Bronchial epithelial cell (primary cell): ENCODE data around the gene GMPPA. TPM values are rescaled to one million over a fixed set of nuclear protein-coding genes. Genes with fewer than 3 reads are reported as not detected.

Experiments used
- DNase-seq: peaks from one replicate; pipeline ENCODE4 v3.0.0-alpha.2; 2010; ENCODE audit warnings: low read depth
- FAIRE-seq: peaks from 2 replicates; lab custom pipeline; 2011; peaks lifted over from hg19 to GRCh38; lab: Jason Lieb, UNC
- H3K27me3 ChIP-seq: 2 replicates; pipeline ENCODE4 v1.5.1; 2011; ENCODE audit warnings: low read length; ENCODE audit not compliant: control insufficient read depth, insufficient read depth
- H3K36me3 ChIP-seq: 2 replicates; pipeline ENCODE4 v1.5.1; 2011; ENCODE audit warnings: low read length; ENCODE audit not compliant: control insufficient read depth, insufficient read depth
- H3K4me3 ChIP-seq: 2 replicates; pipeline ENCODE4 v1.5.1; 2011; ENCODE audit warnings: mild to moderate bottlenecking, low read depth, low read length, control low read depth
- CTCF ChIP-seq: IDR thresholded peaks from 2 replicates; pipeline ENCODE4 v1.5.1; 2011; ENCODE audit warnings: mild to moderate bottlenecking, moderate library complexity, low read length, control low read depth, inconsistent platforms; ENCODE audit not compliant: insufficient read depth, severe bottlenecking
- total RNA-seq: library from RNA; depleted of rRNA; stranded (reverse); fragments of >200 nt; gene quantifications from 2 replicates; pipeline ENCODE4 v1.2.1, GENCODE V29; 2014

The GMPPA gene
- total RNA-seq, 1 donor from 2014 or later: 49.0 TPM

DNA sequence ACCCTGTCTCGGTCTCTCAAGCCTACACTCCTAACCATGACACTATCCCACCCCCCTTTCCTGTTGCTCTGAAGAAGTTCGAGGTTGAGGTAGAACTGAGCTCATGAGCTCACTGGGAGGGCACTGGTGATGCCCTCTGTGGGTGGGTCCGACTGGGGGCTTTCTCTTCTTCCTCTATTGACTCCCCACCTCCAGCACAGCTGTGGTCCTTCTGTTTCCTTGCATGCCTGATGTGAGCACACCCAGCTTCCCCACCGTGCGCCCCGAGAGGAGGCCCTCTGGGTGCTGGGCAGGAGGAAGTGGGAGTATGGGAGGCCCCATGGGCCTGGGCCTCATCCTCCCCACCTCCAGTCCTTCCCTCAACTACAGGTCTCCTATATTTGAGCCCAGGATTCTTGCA, 43.1 kb upstream of the GMPPA start:
- Histone ChIP-seq H3K4me3 (no peak overlapping the region), H3K36me3 (no peaks in the 10 kb centered on the region), H3K27me3 (no peaks in the 10 kb centered on the region)
- no peak for TF ChIP-seq CTCF
- FAIRE-seq (no peak), DNase-seq (no peak)

DNA sequence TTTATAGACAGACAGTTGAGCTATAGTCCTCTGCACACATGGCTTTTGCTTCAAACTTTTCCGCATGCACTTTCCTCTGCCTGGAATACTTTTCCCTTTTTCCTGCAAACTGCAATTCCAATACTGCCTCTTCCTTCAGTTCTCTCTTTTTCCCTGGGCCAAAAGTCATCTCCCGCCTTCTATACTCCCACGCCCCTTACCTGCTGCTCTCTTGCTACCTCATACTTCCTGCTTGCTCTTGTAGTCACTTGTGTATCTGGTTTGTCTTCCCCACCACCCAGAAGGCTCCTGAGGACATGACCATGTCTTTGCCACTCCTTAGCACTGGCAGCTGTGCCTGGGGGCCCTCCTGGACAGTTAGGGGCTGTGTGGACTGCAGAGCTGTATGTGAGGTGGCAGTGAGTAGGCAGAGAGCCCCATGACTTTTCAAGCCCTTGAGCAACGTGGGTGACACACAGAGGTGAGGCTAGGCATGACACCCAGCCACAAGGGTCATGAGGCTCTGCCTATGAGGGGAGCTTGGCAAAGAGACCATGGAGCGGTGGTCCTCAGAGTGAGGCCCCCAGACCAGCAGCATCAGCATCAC, 40.8 kb upstream of the GMPPA start:
- Histone ChIP-seq H3K36me3 (peaks cover 1% of the 10 kb centered on the region), H3K4me3 (no peak overlapping the region), H3K27me3 (no peaks in the 10 kb centered on the region)
- DNase-seq (peak; percentile 65), FAIRE-seq (no peak)
- peak; percentile 13 for TF ChIP-seq CTCF

GRCh38 chr2:219458996-219459395, 39.7 kb upstream of the GMPPA start:
- no peak overlapping the region for H3K4me3 ChIP-seq
- H3K27me3 ChIP-seq: no peaks in the 10 kb centered on the region
- FAIRE-seq (no peak), DNase-seq (no peak)
- peaks cover 1% of the 10 kb centered on the region for H3K36me3 ChIP-seq
- TF ChIP-seq CTCF: no peak

GRCh38 chr2:219459460-219460311, 39.0 kb upstream of the GMPPA start:
- TF ChIP-seq CTCF: peak; percentile 94
- Histone ChIP-seq H3K4me3 (no peak overlapping the region), H3K27me3 (no peaks in the 10 kb centered on the region), H3K36me3 (peaks cover 1% of the 10 kb centered on the region)
- DNase-seq (peak; percentile 17), FAIRE-seq (no peak)

- FAIRE-seq: no peak
- no peaks in the 10 kb centered on the region for H3K27me3 ChIP-seq
- no peak overlapping the region for H3K4me3 ChIP-seq
- TF ChIP-seq CTCF: no peak
- no peak for DNase-seq
- peaks cover 1% of the 10 kb centered on the region for H3K36me3 ChIP-seq
Observed at GRCh38 chr2:219460424-219460926, 38.2 kb upstream of the GMPPA start.
